ENCODE results near the gene ANKRD18A. TPM values are rescaled to one million over a fixed set of nuclear protein-coding genes. Genes with fewer than 3 reads are reported as not detected.

The ANKRD18A gene
- under 0.01 TPM in 2 replicates for total RNA-seq

DNA sequence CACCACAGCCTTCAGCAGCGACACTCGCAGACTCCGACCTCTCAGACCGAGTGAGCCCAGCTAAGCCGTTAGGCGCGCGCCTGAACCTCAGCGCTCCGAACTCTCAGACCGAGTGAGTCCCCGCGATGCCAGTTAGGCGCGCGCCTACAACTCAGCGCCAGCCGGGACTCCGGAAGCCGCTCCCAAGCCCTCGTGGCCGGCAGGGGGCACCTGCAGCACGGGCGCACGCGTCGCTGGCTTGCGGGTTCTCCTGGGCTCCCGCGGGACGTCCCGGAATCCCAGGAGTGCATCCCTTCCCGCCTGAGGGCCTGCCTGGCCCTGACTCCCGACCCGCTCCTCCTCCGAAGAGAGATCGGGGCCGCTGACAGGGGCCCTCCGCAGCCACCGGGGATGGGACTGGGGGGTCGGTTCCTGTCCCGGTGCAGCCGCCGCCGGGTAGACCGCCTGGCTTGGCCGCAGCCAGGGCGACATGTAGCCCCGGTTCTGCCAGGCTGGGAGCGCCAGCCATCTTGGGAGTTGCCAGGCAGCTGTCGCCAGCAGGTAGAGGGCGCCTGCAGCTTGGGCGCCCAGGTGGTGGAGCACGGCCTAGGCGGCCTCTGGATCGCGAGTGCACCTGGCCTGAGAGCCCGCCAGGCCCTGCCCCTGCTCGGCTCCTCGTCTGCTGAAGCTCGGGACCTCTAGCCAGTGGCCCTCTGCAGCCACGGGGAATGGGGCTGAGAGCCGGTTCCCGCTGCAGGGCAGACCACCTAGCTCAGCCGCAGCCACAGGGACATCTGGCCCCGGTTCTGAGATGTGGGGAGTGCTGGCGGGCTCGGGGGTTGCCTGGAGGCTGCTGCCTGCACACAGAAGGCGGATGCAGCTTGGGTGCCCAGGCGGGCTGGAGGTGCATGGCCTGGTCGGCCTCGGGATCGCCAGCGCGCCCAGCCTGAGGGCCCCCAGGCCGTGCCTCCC is at the start of gene ANKRD18A:
Gene ANKRD18A, minus strand, starts transcription at position 114 of the 951 bp plus-strand sequence. CDS start 311 bp downstream, outside the sequence.

Other genes with a start within 250 kb of the ANKRD18A start
- gene ALDH1B1, start 227.9 kb downstream of the ANKRD18A start, total RNA-seq: 38.5 and 38.8 TPM in 2 replicates
- 0.34 TPM in 1 of 2 replicates, not detected in the other for gene IGFBPL1, start 196.1 kb downstream of the ANKRD18A start, total RNA-seq
- not detected in 2 replicates for gene FAM240B, start 99.5 kb upstream of the ANKRD18A start, total RNA-seq

Measured in bronchus fibroblast of lung (primary cell).